ENCODE measurements around the gene ATOH7.
"Not testable (repeated sequence)": the region's sequence is repeated elsewhere in the genome, so short reads cannot be mapped to it uniquely, and the experiment has no call there.

Gene ATOH7

GRCh38 chr10:68222391-68222790, 9.5 kb downstream of the ATOH7 start:
- no peak overlapping the region for H3K27ac Mint-ChIP-seq
- H3K9me3 Mint-ChIP-seq: no peaks in the 10 kb centered on the region
- no peaks in the 10 kb centered on the region for H3K36me3 Mint-ChIP-seq
- peaks cover 0 to 3% of the 10 kb centered on the region in 2 donors for H3K4me1 Mint-ChIP-seq
- H3K27me3 Mint-ChIP-seq: peaks cover 0 to 5% of the 10 kb centered on the region in 2 donors
- ATAC-seq (replicated peaks) (no peak), DNase-seq (no peak)
- H3K4me3 Mint-ChIP-seq: no peak overlapping the region

- Mint-ChIP-seq H3K9me3 (no peaks in the 10 kb centered on the region), H3K27ac (no peak overlapping the region), H3K27me3 (no peaks in the 10 kb centered on the region), H3K36me3 (no peaks in the 10 kb centered on the region), H3K4me3 (no peak overlapping the region), H3K4me1 (peaks cover 0 to 3% of the 10 kb centered on the region in 2 donors)
- no peak for ATAC-seq (replicated peaks)
- DNase-seq: no peak
Observed at GRCh38 chr10:68221196-68221595, 10.7 kb downstream of the ATOH7 start.

- H3K9me3 Mint-ChIP-seq: no peaks in the 10 kb centered on the region
- peaks cover 0 to 3% of the 10 kb centered on the region in 2 donors for H3K4me1 Mint-ChIP-seq
- peak in 1 of 2 donors; percentile 41 for ATAC-seq (replicated peaks)
- no peak overlapping the region for H3K4me3 Mint-ChIP-seq
- no peak overlapping the region for H3K27ac Mint-ChIP-seq
- no peak for DNase-seq
- H3K27me3 Mint-ChIP-seq: no peaks in the 10 kb centered on the region
- H3K36me3 Mint-ChIP-seq: no peaks in the 10 kb centered on the region
Observed at GRCh38 chr10:68218786-68219185, 13.1 kb downstream of the ATOH7 start.

- no peak overlapping the region for H3K27ac Mint-ChIP-seq
- peaks cover 0 to 5% of the 10 kb centered on the region in 2 donors for H3K27me3 Mint-ChIP-seq
- no peaks in the 10 kb centered on the region for H3K4me1 Mint-ChIP-seq
- DNase-seq (no peak), ATAC-seq (replicated peaks) (peak; percentile 48 to 49)
- no peaks in the 10 kb centered on the region for H3K9me3 Mint-ChIP-seq
- no peak overlapping the region for H3K4me3 Mint-ChIP-seq
- no peaks in the 10 kb centered on the region for H3K36me3 Mint-ChIP-seq
Observed at GRCh38 chr10:68212721-68213352, 19.1 kb downstream of the ATOH7 start.

- H3K4me1 Mint-ChIP-seq: no peaks in the 10 kb centered on the region
- no peaks in the 10 kb centered on the region for H3K9me3 Mint-ChIP-seq
- no peak for ATAC-seq (replicated peaks)
- no peaks in the 10 kb centered on the region for H3K36me3 Mint-ChIP-seq
- no peak overlapping the region for H3K4me3 Mint-ChIP-seq
- DNase-seq: no peak
- no peak overlapping the region for H3K27ac Mint-ChIP-seq
- H3K27me3 Mint-ChIP-seq: peaks cover 0 to 5% of the 10 kb centered on the region in 2 donors
Observed at GRCh38 chr10:68211669-68212068, 20.2 kb downstream of the ATOH7 start.

GRCh38 chr10:68208424-68209042, 23.4 kb downstream of the ATOH7 start:
- ATAC-seq (replicated peaks): peak; percentile 36 to 43
- H3K27ac Mint-ChIP-seq: no peak overlapping the region
- no peak for DNase-seq

GRCh38 chr10:68202960-68203353, 29.0 kb downstream of the ATOH7 start:
- Mint-ChIP-seq H3K27ac (no peak overlapping the region), H3K9me3 (no peaks in the 10 kb centered on the region), H3K4me1 (no peaks in the 10 kb centered on the region), H3K27me3 (peaks cover 48 to 61% of the 10 kb centered on the region in 2 donors), H3K36me3 (no peaks in the 10 kb centered on the region), H3K4me3 (no peak overlapping the region)
- ATAC-seq (replicated peaks) (no peak), DNase-seq (no peak)

More at GRCh38 chr10:68208424-68209042, 23.4 kb downstream of the ATOH7 start:
- Mint-ChIP-seq H3K36me3 (no peaks in the 10 kb centered on the region), H3K9me3 (no peaks in the 10 kb centered on the region), H3K4me3 (no peak overlapping the region), H3K27me3 (peaks cover 16% of the 10 kb centered on the region in 2 donors), H3K4me1 (no peaks in the 10 kb centered on the region)

- Mint-ChIP-seq H3K4me3 (no peak overlapping the region), H3K27ac (no peak overlapping the region), H3K4me1 (no peaks in the 10 kb centered on the region), H3K27me3 (peaks cover 45 to 47% of the 10 kb centered on the region in 2 donors), H3K36me3 (no peaks in the 10 kb centered on the region), H3K9me3 (peaks cover 2 to 5% of the 10 kb centered on the region in 2 donors)
- no peak for ATAC-seq (replicated peaks)
- no peak for DNase-seq
Observed at GRCh38 chr10:68196701-68197100, 35.2 kb downstream of the ATOH7 start.

- not testable (repeated sequence) for H3K4me3 Mint-ChIP-seq; ATAC-seq (replicated peaks); H3K9me3 Mint-ChIP-seq; H3K27ac Mint-ChIP-seq; H3K36me3 Mint-ChIP-seq; H3K4me1 Mint-ChIP-seq; DNase-seq
- peaks cover 40 to 42% of the 10 kb centered on the region in 2 donors for H3K27me3 Mint-ChIP-seq
Observed at GRCh38 chr10:68195776-68196175, 36.1 kb downstream of the ATOH7 start.

- DNase-seq: no peak
- ATAC-seq (replicated peaks): no peak
- Mint-ChIP-seq H3K27ac (no peak overlapping the region), H3K9me3 (peaks cover 3 to 5% of the 10 kb centered on the region in 2 donors), H3K4me1 (no peaks in the 10 kb centered on the region), H3K36me3 (no peaks in the 10 kb centered on the region), H3K4me3 (no peak overlapping the region), H3K27me3 (peaks cover 30 to 36% of the 10 kb centered on the region in 2 donors)
Observed at GRCh38 chr10:68194290-68194689, 37.6 kb downstream of the ATOH7 start.

- no peak for ATAC-seq (replicated peaks)
- no peaks in the 10 kb centered on the region for H3K4me1 Mint-ChIP-seq
- H3K27ac Mint-ChIP-seq: no peak overlapping the region
- peaks cover 21 to 37% of the 10 kb centered on the region in 2 donors for H3K27me3 Mint-ChIP-seq
- H3K9me3 Mint-ChIP-seq: peaks cover 3 to 5% of the 10 kb centered on the region in 2 donors
- H3K36me3 Mint-ChIP-seq: no peaks in the 10 kb centered on the region
- H3K4me3 Mint-ChIP-seq: no peak overlapping the region
- DNase-seq: no peak
Observed at GRCh38 chr10:68192113-68192512, 39.8 kb downstream of the ATOH7 start.

GRCh38 chr10:68188835-68189234, 43.1 kb downstream of the ATOH7 start:
- H3K27me3 Mint-ChIP-seq: peaks cover 39 to 60% of the 10 kb centered on the region in 2 donors
- H3K9me3 Mint-ChIP-seq: peaks cover 3 to 5% of the 10 kb centered on the region in 2 donors
- no peaks in the 10 kb centered on the region for H3K36me3 Mint-ChIP-seq
- H3K4me1 Mint-ChIP-seq: no peaks in the 10 kb centered on the region
- H3K27ac Mint-ChIP-seq: no peak overlapping the region
- no peak for DNase-seq
- no peak overlapping the region for H3K4me3 Mint-ChIP-seq
- ATAC-seq (replicated peaks): no peak

GRCh38 chr10:68185085-68185484, 46.8 kb downstream of the ATOH7 start:
- Mint-ChIP-seq H3K36me3 (no peaks in the 10 kb centered on the region), H3K27ac (no peak overlapping the region), H3K9me3 (no peaks in the 10 kb centered on the region), H3K27me3 (peaks cover 24 to 36% of the 10 kb centered on the region in 2 donors), H3K4me1 (no peaks in the 10 kb centered on the region), H3K4me3 (no peak overlapping the region)
- DNase-seq: no peak
- ATAC-seq (replicated peaks): no peak

- H3K36me3 Mint-ChIP-seq: no peaks in the 10 kb centered on the region
- H3K27ac Mint-ChIP-seq: no peak overlapping the region
- ATAC-seq (replicated peaks) (no peak), DNase-seq (no peak)
- H3K27me3 Mint-ChIP-seq: peaks cover 24 to 35% of the 10 kb centered on the region in 2 donors
- no peaks in the 10 kb centered on the region for H3K9me3 Mint-ChIP-seq
- H3K4me1 Mint-ChIP-seq: no peaks in the 10 kb centered on the region
- H3K4me3 Mint-ChIP-seq: no peak overlapping the region
Observed at GRCh38 chr10:68184546-68184945, 47.4 kb downstream of the ATOH7 start.

Measured in stimulated activated naive B cell treated with anti-CD40 and anti-IgM and Interleukin-4, amounts not matched to agents 10 μg/mL and 1 μg/mL and 100 μg/mL, for 72 hours (primary cell).